H1 (cell line): ENCODE results near the gene CCN6. TPM values are rescaled to one million over a fixed set of nuclear protein-coding genes. Genes with fewer than 3 reads are reported as not detected.

Source experiments
- CTCF ChIA-PET: fragments of 300-600 bp; sonication (Branson Sonifier 250); formaldehyde crosslinking; loops from one replicate; lab custom pipeline; 2021; ENCODE audit not compliant: partially characterized antibody; lab: Charles Lee
- POLR2A ChIA-PET: fragments of 300-600 bp; sonication (Branson Sonifier 250); formaldehyde crosslinking; loops from one replicate; lab custom pipeline; 2021; ENCODE audit warnings: inconsistent platforms; ENCODE audit not compliant: partially characterized antibody; lab: Charles Lee
- DNase-seq, 2 experiments: peaks; one replicate each; pipeline versions ENCODE4 v3.0.0 to v3.0.0-alpha.2; 2010 to 2022; ENCODE audit warnings: low spot score in 2 of 2, low read depth in 1 of 2, mixed read lengths in 1 of 2
- FAIRE-seq: peaks from 2 replicates; lab custom pipeline; 2011; peaks lifted over from hg19 to GRCh38; lab: Jason Lieb, UNC
- H2AFZ ChIP-seq: 2 replicates; pipeline ENCODE4 v1.8.1; 2012; ENCODE audit warnings: low read length, inconsistent platforms
- H2AK5ac ChIP-seq: 2 replicates; pipeline ENCODE4 v1.6.1; 2013; ENCODE audit warnings: low read depth, low read length
- H2BK120ac ChIP-seq: replicated peaks from 2 replicates; pipeline ENCODE3; 2013; ENCODE audit warnings: low read depth, low read length, inconsistent platforms
- H2BK12ac ChIP-seq: 2 replicates; pipeline ENCODE4 v1.6.1; 2013; ENCODE audit warnings: low read depth, low read length
- H2BK15ac ChIP-seq: 2 replicates; pipeline ENCODE4 v1.6.1; 2013; ENCODE audit warnings: low read length
- H2BK20ac ChIP-seq: 2 replicates; pipeline ENCODE4 v1.6.1; 2013; ENCODE audit warnings: low read length
- H2BK5ac ChIP-seq: 2 replicates; pipeline ENCODE4 v1.6.1; 2013; ENCODE audit warnings: low read depth, low read length
- H3K14ac ChIP-seq: 2 replicates; pipeline ENCODE4 v1.6.1; 2013; ENCODE audit warnings: inconsistent platforms; ENCODE audit not compliant: insufficient read length
- H3K18ac ChIP-seq: 2 replicates; pipeline ENCODE4 v1.6.1; 2013; ENCODE audit warnings: low read length; ENCODE audit errors: extremely low read depth
- H3K23ac ChIP-seq: 2 replicates; pipeline ENCODE4 v1.6.1; 2013; ENCODE audit warnings: inconsistent platforms; ENCODE audit not compliant: insufficient read length
- H3K23me2 ChIP-seq: 2 replicates; pipeline ENCODE4 v1.6.1; 2013; ENCODE audit warnings: low read depth, low read length
- H3K27ac ChIP-seq: 2 replicates; pipeline ENCODE4 v1.6.1; 2011; ENCODE audit warnings: low read depth, low read length, inconsistent platforms
- H3K27me3 ChIP-seq, 4 experiments: replicated peaks in 1 of 4; 1 replicate in 1 of 4; 2 replicates in 3 of 4; pipeline versions ENCODE4 v1.6.1 to v1.8.1; 2011 to 2013; ENCODE audit warnings: low read length in 3 of 4, mild to moderate bottlenecking in 3 of 4, inconsistent platforms in 2 of 4, mixed read lengths in 2 of 4, moderate library complexity in 1 of 4; ENCODE audit not compliant: control insufficient read depth in 3 of 4, insufficient read depth in 3 of 4; ENCODE audit errors: extremely low read depth in 1 of 4
- H3K36me3 ChIP-seq, 4 experiments: 2 replicates each; pipeline versions ENCODE4 v1.6.1 to v1.8.1; 2011 to 2013; ENCODE audit warnings: mild to moderate bottlenecking in 4 of 4, low read length in 3 of 4, moderate library complexity in 2 of 4, control low read depth in 1 of 4, inconsistent platforms in 1 of 4; ENCODE audit not compliant: insufficient read depth in 4 of 4, control insufficient read depth in 2 of 4
- H3K4ac ChIP-seq: replicated peaks from 2 replicates; pipeline ENCODE3; 2013; ENCODE audit warnings: low read length, low read depth, mixed read lengths, inconsistent platforms; ENCODE audit not compliant: insufficient read length
- H3K4me1 ChIP-seq, 4 experiments: replicated peaks in 1 of 4; 1 replicate in 1 of 4; 2 replicates in 3 of 4; pipeline versions ENCODE4 v1.6.1 to v1.8.1; 2011 to 2013; ENCODE audit warnings: low read length in 3 of 4, inconsistent platforms in 2 of 4, mixed read lengths in 1 of 4; ENCODE audit not compliant: insufficient read depth in 4 of 4, control insufficient read depth in 3 of 4
- H3K4me2 ChIP-seq, 2 experiments: 2 replicates each; pipeline versions ENCODE4 v1.6.1 to v1.8.1; 2011 to 2013; ENCODE audit warnings: low read depth in 2 of 2, low read length in 2 of 2, control low read depth in 1 of 2, inconsistent platforms in 1 of 2, mild to moderate bottlenecking in 1 of 2; ENCODE audit not compliant: insufficient read depth in 1 of 2
- H3K4me3 ChIP-seq, 4 experiments: fragments of 200-600, 300-600 bp in 1 of 4; sonication (generic), shearing (Covaris generic), sonication (Bioruptor Twin) in 1 of 4; 2 replicates each; pipeline versions ENCODE4 v1.5.1 to v1.8.1; 2011 to 2016; ENCODE audit warnings: low read length in 4 of 4, low read depth in 3 of 4, control low read depth in 2 of 4, inconsistent platforms in 2 of 4, mild to moderate bottlenecking in 2 of 4, mixed read lengths in 1 of 4, moderate library complexity in 1 of 4; ENCODE audit not compliant: insufficient read depth in 2 of 4; ENCODE audit errors: extremely low read depth in 1 of 4
- H3K56ac ChIP-seq: replicated peaks from 2 replicates; pipeline ENCODE3; 2013; ENCODE audit warnings: low read depth, mild to moderate bottlenecking, mixed read lengths, low read length, inconsistent platforms; ENCODE audit not compliant: insufficient read length
- H3K79me1 ChIP-seq: 2 replicates; pipeline ENCODE4 v1.6.1; 2013; ENCODE audit warnings: low read depth, low read length, control low read depth
- H3K79me2 ChIP-seq, 2 experiments: 2 replicates each; pipeline versions ENCODE4 v1.6.1 to v1.8.1; 2012 to 2013; ENCODE audit warnings: low read length in 2 of 2, mild to moderate bottlenecking in 2 of 2, inconsistent platforms in 1 of 2; ENCODE audit not compliant: insufficient read depth in 2 of 2, control insufficient read depth in 1 of 2
- H3K9ac ChIP-seq, 4 experiments: replicated peaks in 1 of 4; 1 replicate in 1 of 4; 2 replicates in 3 of 4; pipeline versions ENCODE4 v1.6.1 to v1.8.1; 2011 to 2013; ENCODE audit warnings: low read depth in 3 of 4, low read length in 3 of 4, control low read depth in 2 of 4, mild to moderate bottlenecking in 2 of 4, moderate library complexity in 2 of 4, inconsistent platforms in 1 of 4; ENCODE audit errors: extremely low read depth in 1 of 4
- H3K9me3 ChIP-seq, 2 experiments: 2 replicates each; pipeline versions ENCODE4 v1.6.1 to v1.8.1; 2012 to 2013; ENCODE audit warnings: mild to moderate bottlenecking in 2 of 2, moderate library complexity in 2 of 2, control low read depth in 1 of 2, inconsistent platforms in 1 of 2, low read depth in 1 of 2, low read length in 1 of 2, mixed read lengths in 1 of 2; ENCODE audit not compliant: insufficient read depth in 2 of 2
- H4K20me1 ChIP-seq, 2 experiments: replicated peaks in 1 of 2; 2 replicates each; pipeline versions ENCODE3 to v1.8.1; 2011 to 2013; ENCODE audit warnings: inconsistent platforms in 2 of 2, low read length in 2 of 2, mild to moderate bottlenecking in 1 of 2; ENCODE audit not compliant: insufficient read depth in 2 of 2, control insufficient read depth in 1 of 2
- H4K5ac ChIP-seq: 2 replicates; pipeline ENCODE4 v1.6.1; 2013; ENCODE audit warnings: low read length, low read depth, mixed read lengths, inconsistent platforms; ENCODE audit not compliant: insufficient read length
- H4K8ac ChIP-seq: 2 replicates; pipeline ENCODE4 v1.8.0; 2013; ENCODE audit warnings: mild to moderate bottlenecking, moderate library complexity, low read length, inconsistent platforms; ENCODE audit not compliant: insufficient read depth; ENCODE audit errors: extremely low read depth
- H4K91ac ChIP-seq: replicated peaks from 2 replicates; pipeline ENCODE3; 2013; ENCODE audit warnings: low read length, mixed read lengths, inconsistent platforms; ENCODE audit not compliant: insufficient read length
- ASH2L ChIP-seq: fragments of 200-600, 300-600 bp; sonication (generic); IDR thresholded peaks from one replicate; pipeline ENCODE4 v1.7.1; 2017; ENCODE audit warnings: low read length
- CBX5 ChIP-seq: fragments of 300-800, 300-1000 bp; sonication (generic); IDR thresholded peaks from 2 replicates; pipeline ENCODE4 v1.7.1; 2016; ENCODE audit warnings: antibody characterized with exemption, low read length, low read depth
- CBX8 ChIP-seq: fragments of 300-800, 300-1000 bp; sonication (generic); IDR thresholded peaks from 2 replicates; pipeline ENCODE4 v1.7.1; 2016; ENCODE audit warnings: low read depth, low read length, borderline replicate concordance
- EGR1 ChIP-seq: IDR thresholded peaks from 2 replicates; pipeline ENCODE4 v1.6.1; 2011; ENCODE audit warnings: low read depth, low read length, borderline replicate concordance
- NANOG ChIP-seq: IDR thresholded peaks from 2 replicates; pipeline ENCODE4 v1.6.1; 2011; ENCODE audit warnings: low read length, low read depth, mild to moderate bottlenecking, inconsistent platforms; ENCODE audit not compliant: insufficient read depth, poor library complexity, severe bottlenecking
- POLR2A ChIP-seq, 2 experiments: IDR thresholded peaks; 1 replicate in 1 of 2; 2 replicates in 1 of 2; pipeline ENCODE4 v1.6.1; 2011; ENCODE audit warnings: low read depth in 2 of 2, low read length in 2 of 2, mild to moderate bottlenecking in 2 of 2; ENCODE audit errors: control extremely low read depth in 1 of 2
- SP2 ChIP-seq: IDR thresholded peaks from 2 replicates; pipeline ENCODE4 v1.6.1; 2012; ENCODE audit warnings: mild to moderate bottlenecking, low read length, inconsistent platforms
- TBP ChIP-seq: IDR thresholded peaks from 2 replicates; pipeline ENCODE4 v1.6.1; 2011; ENCODE audit warnings: low read depth, low read length, improper control_type of control experiment
- WGBS, 2 experiments: shearing (Covaris generic) in 1 of 2; methylation state at CpG; one replicate each; pipeline versions ENCODE4 v1.1.6 to v1.1.7; 2013 to 2015; ENCODE audit warnings: low lambda C conversion rate in 2 of 2, mixed read lengths in 2 of 2, inconsistent platforms in 1 of 2, low coverage in 1 of 2, missing lambda C conversion rate in 1 of 2; ENCODE audit not compliant: insufficient replicate concordance in 2 of 2, insufficient coverage in 1 of 2, insufficient read length in 1 of 2; ENCODE audit errors: extremely low coverage in 1 of 2, missing lambda C conversion rate in 1 of 2; 5-methylcytosine and 5-hydroxymethylcytosine counted together
- long read RNA-seq, 2 experiments: library from RNA in 1 of 2; library from capped mRNA in 1 of 2; stranded (forward); transcript quantifications; one replicate each; pipeline ENCODE4 v2.0.0, GENCODE V29; 2021; ENCODE audit warnings: inconsistent platforms in 1 of 2
- polyA minus RNA-seq, 3 experiments: library from RNA; depleted of rRNA, polyadenylated mRNA; stranded (reverse); fragments of >200 nt; gene quantifications; 1 replicate in 2 of 3; 2 replicates in 1 of 3; pipeline ENCODE4 v1.2.3, GENCODE V29; 2011
- polyA plus RNA-seq, 7 experiments: library from polyadenylated mRNA; depleted of rRNA in 3 of 7; stranded (reverse) in 5 of 7; unstranded in 2 of 7; fragments of >200 nt in 5 of 7; fragments of 200-250 nt in 2 of 7; gene quantifications; 1 replicate in 5 of 7; 2 replicates in 1 of 7; 4 replicates in 1 of 7; pipeline versions ENCODE4 v1.2.1 to v1.2.3, GENCODE V29; 2011 to 2013; ENCODE audit warnings: missing spikeins in 2 of 7, mixed read lengths in 2 of 7
- total RNA-seq: library from RNA; stranded (reverse); fragmentation: NEBNext Ultra II Directional; extraction: Animal tissue kit (Norgen Biotek cat#: 25700); gene quantifications from 2 replicates; pipeline ENCODE4 v1.2.1, GENCODE V29; 2021

CCN6 gene
- not detected in 2 replicates for total RNA-seq
- not detected in 2 replicates for polyA plus RNA-seq (2011; rRNA removed)
- not detected for polyA plus RNA-seq (2011; cell fraction: cytosol; rRNA removed)
- polyA plus RNA-seq (2011; cell fraction: nucleus; rRNA removed): not detected
- not detected in 4 replicates for polyA plus RNA-seq (2012, experiment 1 of 2)
- not detected for polyA plus RNA-seq (2012, experiment 2 of 2)
- not detected for polyA plus RNA-seq (2013, experiment 1 of 2)
- polyA plus RNA-seq (2013, experiment 2 of 2): not detected
- polyA minus RNA-seq (2011; rRNA and poly(A)+ RNA removed): not detected in 2 replicates
- not detected for polyA minus RNA-seq (2011; cell fraction: cytosol; rRNA and poly(A)+ RNA removed)
- polyA minus RNA-seq (2011; cell fraction: nucleus; rRNA and poly(A)+ RNA removed): not detected
- long read RNA-seq, experiment 1: 0 reads
- long read RNA-seq, experiment 2: 0 reads

- Histone ChIP-seq H2BK12ac (no peak within 1 kb of the TSS), H2BK5ac (no peak within 1 kb of the TSS), H3K79me2 (no peaks in the 10 kb centered on the region), H2BK120ac (no peak within 1 kb of the TSS), H3K27me3 (no peaks in the 10 kb centered on the region), H2AK5ac (no peak within 1 kb of the TSS), H4K91ac (no peak within 1 kb of the TSS), H4K20me1 (no peaks in the 10 kb centered on the region), H3K4me1 (no peaks in the 10 kb centered on the region), H3K56ac (no peak within 1 kb of the TSS), H3K23me2 (no peaks in the 10 kb centered on the region), H4K5ac (no peak within 1 kb of the TSS), H3K79me1 (no peaks in the 10 kb centered on the region), H3K4me2 (no peak within 1 kb of the TSS), H4K8ac (peak within 1 kb of the TSS; percentile 12), H3K14ac (no peak within 1 kb of the TSS), H2BK20ac (no peak within 1 kb of the TSS), H3K23ac (no peak within 1 kb of the TSS), H3K4me3 (no peak within 1 kb of the TSS), H2AFZ (peak within 1 kb of the TSS; percentile 5; the same call in 1 of the 2 replicates), H3K4ac (no peak within 1 kb of the TSS), H3K9ac (no peak within 1 kb of the TSS), H3K36me3 (no peaks in the 10 kb centered on the region), H3K9me3 (no peaks in the 10 kb centered on the region), H3K27ac (no peak within 1 kb of the TSS), H3K18ac (no peak within 1 kb of the TSS), H2BK15ac (no peak within 1 kb of the TSS)
- ChIA-PET CTCF (interaction anchor here (1.2 to 2.0 kb wide), 2 partner anchors 11 to 109 kb away, joined by 3 to 10 read pairs; no protein-coding TSS in a partner anchor), POLR2A (interaction anchor here (0.9 kb wide), 1 partner anchor 464 kb away, joined by 3 read pairs; no protein-coding TSS in a partner anchor)
- FAIRE-seq (no peak), DNase-seq (no peak)
- no peak for TF ChIP-seq NANOG
- no peak for TF ChIP-seq TBP
- no peak for TF ChIP-seq ASH2L
- TF ChIP-seq CBX8: no peak
- TF ChIP-seq CBX5: no peak
- no peak for TF ChIP-seq SP2
- no peak for TF ChIP-seq POLR2A (IDR thresholded peaks at IDR 0.05; ENCODE audit: control extremely low read depth in 1 of 2, low read depth in 2 of 2, low read length in 2 of 2)
- TF ChIP-seq EGR1: no peak
- WGBS, 2 experiments: 93% methylated on average over 11 of the region's 12 CpGs; no CpG with 5 or more reads in 1 of the 2 experiments
Observed at GRCh38 chr6:112054001-112054400, at the start of gene CCN6. Gene CCN6, plus strand, starts transcription at chr6:112054104. Its CDS starts 254 bp downstream, at chr6:112054358.
